Glutamatergic neuron (in vitro differentiated cells): ENCODE data around the gene RETREG2. TPM values are rescaled to one million over a fixed set of nuclear protein-coding genes. Genes with fewer than 3 reads are reported as not detected.

Experiments used
- DNase-seq: peaks from one replicate; pipeline ENCODE4 v3.0.0; 2022
- H3K27ac Mint-ChIP-seq: one replicate; pipeline ENCODE4 v1.8.0; 2020; ENCODE audit warnings: mild to moderate bottlenecking, mixed read lengths, inconsistent platforms; ENCODE audit not compliant: unreplicated experiment
- H3K27me3 Mint-ChIP-seq: one replicate; pipeline ENCODE4 v1.8.0; 2020; ENCODE audit warnings: mild to moderate bottlenecking, moderate library complexity, mixed read lengths, inconsistent platforms; ENCODE audit not compliant: unreplicated experiment
- H3K36me3 Mint-ChIP-seq: one replicate; pipeline ENCODE4 v1.8.0; 2020; ENCODE audit warnings: mild to moderate bottlenecking, mixed read lengths, inconsistent platforms; ENCODE audit not compliant: unreplicated experiment
- H3K4me1 Mint-ChIP-seq: one replicate; pipeline ENCODE4 v1.8.0; 2020; ENCODE audit warnings: mild to moderate bottlenecking, low read depth, mixed read lengths, inconsistent platforms; ENCODE audit not compliant: unreplicated experiment
- H3K4me3 Mint-ChIP-seq: one replicate; pipeline ENCODE4 v1.8.0; 2020; ENCODE audit warnings: mild to moderate bottlenecking, mixed read lengths, inconsistent platforms; ENCODE audit not compliant: unreplicated experiment
- H3K9me3 Mint-ChIP-seq: one replicate; pipeline ENCODE4 v1.8.0; 2020; ENCODE audit warnings: mild to moderate bottlenecking, moderate library complexity, mixed read lengths, inconsistent platforms; ENCODE audit not compliant: unreplicated experiment
- total RNA-seq: library from RNA; stranded (reverse); fragmentation: NEBNext Ultra II Directional; extraction: Animal tissue kit (Norgen Biotek cat#: 25700); gene quantifications from one replicate; pipeline ENCODE4 v1.2.1, GENCODE V29; 2021; ENCODE audit not compliant: unreplicated experiment
- TF ChIP-seq, protein P1 (sequence below): fragments of 200-600 bp; sonication (generic); IDR thresholded peaks from one replicate; pipeline ENCODE4 v1.5.0; 2021; ENCODE audit not compliant: partially characterized antibody, unreplicated experiment

RETREG2 gene
- total RNA-seq, 1 donor from 2014 or later = 167 TPM

DNA sequence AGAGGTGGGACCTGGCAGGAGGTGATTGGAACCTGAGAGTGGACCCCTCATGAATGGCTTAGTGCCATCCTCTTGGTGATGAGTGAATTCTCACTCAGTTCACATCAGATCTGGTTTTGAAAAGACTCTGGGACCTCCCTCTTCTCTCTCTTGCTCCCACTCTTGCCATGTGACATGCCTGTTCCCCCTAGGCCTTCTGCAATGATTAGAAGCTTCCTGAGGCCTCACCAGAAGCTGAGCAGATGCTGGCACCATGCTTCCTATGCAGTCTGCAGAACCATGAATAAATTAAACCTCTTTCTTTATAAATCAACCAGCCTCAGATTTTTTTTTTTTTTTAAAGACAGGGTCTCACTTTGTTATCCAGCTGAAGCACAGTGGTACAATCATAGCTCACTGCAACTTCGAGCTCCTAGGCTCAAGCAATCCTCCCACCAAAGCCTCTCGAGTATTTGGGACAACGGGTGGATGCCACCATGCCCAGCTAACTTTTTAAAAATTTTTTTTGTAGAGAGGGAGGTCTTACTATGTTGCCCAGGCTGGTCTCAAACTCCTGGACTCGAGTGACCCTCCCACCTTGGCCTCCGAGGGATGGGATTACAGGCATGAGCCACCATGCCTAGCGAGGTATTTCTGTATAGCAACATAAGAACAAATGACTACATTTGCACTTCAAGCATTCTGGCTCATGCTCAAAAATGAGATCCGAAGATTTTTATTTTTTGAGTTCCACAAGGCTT is 26.5 kb downstream of the RETREG2 start:
- DNase-seq = no peak
- peaks cover 12% of the 10 kb centered on the region for H3K9me3 Mint-ChIP-seq
- H3K27ac Mint-ChIP-seq = no peak overlapping the region
- H3K4me1 Mint-ChIP-seq = peaks cover 5% of the 10 kb centered on the region
- H3K27me3 Mint-ChIP-seq = no peaks in the 10 kb centered on the region
- TF ChIP-seq, protein P1, sequence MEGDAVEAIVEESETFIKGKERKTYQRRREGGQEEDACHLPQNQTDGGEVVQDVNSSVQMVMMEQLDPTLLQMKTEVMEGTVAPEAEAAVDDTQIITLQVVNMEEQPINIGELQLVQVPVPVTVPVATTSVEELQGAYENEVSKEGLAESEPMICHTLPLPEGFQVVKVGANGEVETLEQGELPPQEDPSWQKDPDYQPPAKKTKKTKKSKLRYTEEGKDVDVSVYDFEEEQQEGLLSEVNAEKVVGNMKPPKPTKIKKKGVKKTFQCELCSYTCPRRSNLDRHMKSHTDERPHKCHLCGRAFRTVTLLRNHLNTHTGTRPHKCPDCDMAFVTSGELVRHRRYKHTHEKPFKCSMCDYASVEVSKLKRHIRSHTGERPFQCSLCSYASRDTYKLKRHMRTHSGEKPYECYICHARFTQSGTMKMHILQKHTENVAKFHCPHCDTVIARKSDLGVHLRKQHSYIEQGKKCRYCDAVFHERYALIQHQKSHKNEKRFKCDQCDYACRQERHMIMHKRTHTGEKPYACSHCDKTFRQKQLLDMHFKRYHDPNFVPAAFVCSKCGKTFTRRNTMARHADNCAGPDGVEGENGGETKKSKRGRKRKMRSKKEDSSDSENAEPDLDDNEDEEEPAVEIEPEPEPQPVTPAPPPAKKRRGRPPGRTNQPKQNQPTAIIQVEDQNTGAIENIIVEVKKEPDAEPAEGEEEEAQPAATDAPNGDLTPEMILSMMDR = no peak
- H3K4me3 Mint-ChIP-seq = no peak overlapping the region
- H3K36me3 Mint-ChIP-seq = no peaks in the 10 kb centered on the region

DNA sequence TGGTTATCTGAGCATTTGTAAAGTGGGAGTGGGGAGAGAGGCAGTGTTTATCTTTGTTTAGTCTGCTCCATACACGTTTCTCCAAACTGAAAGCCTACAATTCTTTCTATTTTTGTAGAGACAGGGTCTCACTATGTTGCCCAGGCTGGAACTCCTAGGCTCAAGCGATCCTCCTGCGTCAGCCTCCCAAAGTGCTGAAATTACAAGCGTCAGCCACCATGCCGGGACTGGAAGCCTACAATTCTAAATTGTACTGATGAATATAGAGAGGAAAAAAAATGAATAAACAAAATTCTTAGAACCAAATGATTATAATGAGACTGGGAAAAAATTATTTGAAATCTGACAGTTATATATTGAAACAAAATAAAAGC is 27.1 kb downstream of the RETREG2 start:
- Mint-ChIP-seq H3K36me3 (no peaks in the 10 kb centered on the region), H3K4me1 (peaks cover 5% of the 10 kb centered on the region), H3K27ac (no peak overlapping the region)

DNA sequence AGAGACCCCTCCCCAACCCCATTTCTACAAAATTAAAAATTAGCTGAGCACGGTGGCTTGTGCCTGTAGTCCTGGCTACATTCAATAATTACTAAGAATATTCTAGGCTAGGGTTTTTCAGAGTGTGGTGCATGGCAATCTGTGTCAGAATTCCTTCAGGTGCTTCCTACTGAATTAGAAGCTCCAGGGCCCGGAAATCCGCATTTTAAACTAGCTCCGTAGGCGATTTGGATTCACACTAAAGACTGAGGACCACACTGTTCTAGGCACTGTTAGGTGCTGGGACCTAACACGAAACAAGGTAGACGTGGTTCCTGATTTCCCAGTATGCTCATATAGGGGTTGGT is 27.9 kb downstream of the RETREG2 start:
- Mint-ChIP-seq H3K27me3 (no peaks in the 10 kb centered on the region), H3K27ac (peak overlapping the region; percentile 92), H3K4me1 (peaks cover 5% of the 10 kb centered on the region), H3K4me3 (peak overlapping the region; percentile 89), H3K9me3 (peaks cover 12% of the 10 kb centered on the region), H3K36me3 (no peaks in the 10 kb centered on the region)
- no peak for DNase-seq
- TF ChIP-seq, protein P1 = no peak

More for the DNA sequence above, 27.1 kb downstream of the RETREG2 start:
- no peak for DNase-seq
- Mint-ChIP-seq H3K4me3 (peak overlapping the region; percentile 30), H3K9me3 (peaks cover 12% of the 10 kb centered on the region), H3K27me3 (no peaks in the 10 kb centered on the region)
- TF ChIP-seq, protein P1 = no peak

DNA sequence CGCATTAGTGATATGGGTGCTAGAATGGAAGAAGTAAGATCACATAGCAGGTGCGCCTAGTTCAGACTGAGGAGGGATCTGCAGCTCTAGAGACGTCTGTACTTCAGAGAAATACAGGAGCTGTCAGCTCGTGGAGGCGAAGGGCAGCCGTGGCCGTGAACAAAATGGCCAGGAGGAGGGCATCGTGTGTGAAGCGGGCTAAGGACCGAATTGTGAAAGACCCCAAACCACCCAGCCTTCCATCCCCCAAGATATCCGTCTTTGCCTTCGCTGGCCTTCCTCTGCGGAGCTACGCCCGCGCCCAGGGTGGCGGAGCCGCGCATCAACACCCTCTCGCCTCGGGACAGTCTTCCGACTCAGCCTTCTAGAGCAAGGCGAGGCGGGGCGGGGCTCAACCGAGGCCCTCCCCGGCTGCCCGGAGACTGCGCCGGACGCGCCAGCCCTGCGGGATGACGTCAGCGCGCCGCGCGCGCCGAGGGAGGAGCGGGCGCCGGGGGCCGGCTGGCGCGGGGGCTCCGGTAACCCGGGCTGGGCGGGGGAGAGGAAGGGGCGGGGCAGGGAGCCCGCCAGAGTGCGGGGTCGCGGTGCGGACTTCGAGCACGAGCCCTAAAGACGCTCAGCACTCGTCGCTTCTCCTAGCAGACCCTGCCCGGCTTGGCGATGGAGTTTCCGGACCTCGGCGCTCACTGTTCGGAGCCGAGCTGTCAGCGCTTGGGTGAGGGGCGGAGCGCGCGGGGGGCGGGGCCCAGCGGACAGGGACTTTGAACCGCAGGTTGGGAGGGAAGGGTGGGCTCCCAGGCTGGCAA is 28.5 kb downstream of the RETREG2 start, which contains the start of gene ZFAND2B:
Gene ZFAND2B (plus strand): TSS at position 455 of the 806 bp plus-strand sequence. CDS start 206 bp downstream, at position 661.
- DNase-seq = peak; percentile 96
- TF ChIP-seq, protein P1 = no peak
- Mint-ChIP-seq H3K4me3 (peak within 1 kb of the TSS; percentile 89), H3K4me1 (peaks cover 5% of the 10 kb centered on the region), H3K36me3 (no peaks in the 10 kb centered on the region), H3K27ac (peak within 1 kb of the TSS; percentile 92), H3K9me3 (peaks cover 12% of the 10 kb centered on the region), H3K27me3 (no peaks in the 10 kb centered on the region)
